GM19438 (cell line): ENCODE measurements around the gene HAUS2.
A peak's percentile ranks its signal among the peaks of the same experiment; 100 is the strongest.
"Not testable (repeated sequence)": the region's sequence is repeated elsewhere in the genome, so short reads cannot be mapped to it uniquely, and the experiment has no call there.

ENCODE experiments used
- ATAC-seq: cut with Tn5 transposase; IDR thresholded peaks from one replicate; pipeline ENCODE4 v1.9.1; 2021; ENCODE audit warnings: low read depth; ENCODE audit not compliant: unreplicated experiment

HAUS2 gene

DNA sequence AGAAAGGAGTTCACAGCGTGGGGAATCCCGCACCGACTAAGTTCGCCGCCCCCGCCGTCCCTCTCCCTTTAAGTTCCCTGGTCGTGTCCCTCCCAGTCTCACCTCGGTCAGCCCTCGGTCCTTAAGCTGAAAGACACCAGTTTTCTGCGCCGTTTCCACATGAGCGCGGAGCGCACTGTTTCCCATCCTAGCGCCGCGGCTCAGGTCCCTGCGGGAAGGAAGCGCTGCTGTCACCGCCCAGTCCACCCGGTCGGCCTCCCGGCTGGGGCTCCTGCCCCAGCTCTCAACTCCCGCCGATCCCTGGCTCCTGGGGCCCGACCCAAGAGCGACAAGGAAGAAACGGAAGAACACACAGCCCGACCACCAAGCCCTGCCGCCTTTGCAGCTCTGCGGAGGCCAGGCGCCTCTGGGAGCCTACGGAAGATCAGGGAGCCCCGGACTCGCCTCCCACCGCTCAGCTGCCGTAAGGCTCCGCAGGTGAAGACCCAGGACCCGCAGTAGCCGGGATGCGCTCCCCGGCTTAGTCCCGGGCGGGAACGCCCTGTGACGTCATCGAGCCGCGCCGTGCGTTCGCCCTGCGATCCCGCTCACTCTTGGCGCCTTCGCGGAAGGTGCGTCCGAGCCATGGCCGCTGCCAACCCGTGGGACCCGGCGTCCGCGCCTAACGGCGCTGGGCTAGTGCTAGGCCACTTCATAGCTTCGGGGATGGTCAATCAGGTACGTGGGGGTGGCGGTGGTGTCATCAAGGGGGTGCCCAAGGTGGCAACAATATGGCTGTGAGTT lies at the start of gene HAUS2, which contains the start of gene LRRC57:
TSS of gene HAUS2 (plus strand) at position 590 of the 783 bp plus-strand sequence. CDS start at position 625, 35 bp downstream.
TSS of gene LRRC57 (minus strand) at position 545 of the 783 bp plus-strand sequence. CDS start at position 186, 359 bp downstream.
- peak; percentile 74 for ATAC-seq

DNA sequence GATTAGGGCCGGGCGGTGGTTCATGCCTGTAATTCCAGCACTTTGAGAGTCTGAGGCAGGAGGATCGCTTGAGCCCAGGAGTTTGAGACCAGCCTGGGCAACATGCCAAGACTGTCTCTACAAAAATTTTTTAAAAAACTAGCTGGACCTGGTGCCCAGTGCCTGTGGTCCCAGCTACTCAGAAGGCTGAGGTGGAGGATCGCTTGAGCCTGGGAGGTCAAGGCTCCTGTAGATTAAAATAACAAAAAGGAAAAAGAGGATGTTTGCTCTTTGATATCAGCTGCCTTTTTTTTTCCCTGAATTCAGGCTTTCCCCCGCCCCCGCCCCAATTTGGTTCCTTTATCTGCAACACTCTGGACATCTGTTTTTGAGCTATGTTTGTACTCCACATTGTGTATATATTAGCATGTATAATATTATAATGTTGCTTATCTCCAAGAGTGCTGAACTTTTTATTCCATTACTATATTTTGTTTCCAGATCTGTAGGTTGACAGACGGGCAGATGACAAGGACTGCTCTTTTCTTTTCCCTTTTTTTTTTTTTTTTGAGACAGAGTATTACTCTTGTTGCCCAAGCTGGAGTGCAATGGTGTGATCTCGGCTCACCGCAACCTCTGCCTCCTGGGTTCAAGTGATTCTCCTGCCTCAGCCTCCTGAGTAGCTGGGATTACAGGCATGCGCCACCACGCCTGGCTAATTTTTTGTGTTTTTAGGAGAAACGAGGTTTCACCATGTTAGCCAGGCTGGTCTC lies 48.6 kb upstream of the HAUS2 start:
- ATAC-seq: no peak

DNA sequence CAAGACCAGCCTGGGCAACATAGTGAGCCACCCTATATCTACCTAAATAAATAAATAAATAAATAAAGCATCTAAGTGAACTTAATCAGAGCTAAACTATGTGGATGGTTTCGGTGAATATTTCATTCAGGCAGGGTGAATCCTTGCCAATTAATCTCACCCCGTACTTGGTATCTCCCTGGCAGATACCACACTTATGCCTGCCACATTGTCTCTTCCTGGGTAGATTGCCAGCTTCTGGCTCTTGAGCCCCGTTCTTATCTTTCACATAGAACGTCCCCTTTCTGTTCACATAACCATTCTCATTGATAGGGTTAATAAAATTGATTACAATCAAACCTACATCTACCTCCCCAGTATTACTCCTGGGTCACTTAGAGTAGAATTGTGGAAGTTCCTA lies 46.2 kb upstream of the HAUS2 start:
- ATAC-seq: no peak

DNA sequence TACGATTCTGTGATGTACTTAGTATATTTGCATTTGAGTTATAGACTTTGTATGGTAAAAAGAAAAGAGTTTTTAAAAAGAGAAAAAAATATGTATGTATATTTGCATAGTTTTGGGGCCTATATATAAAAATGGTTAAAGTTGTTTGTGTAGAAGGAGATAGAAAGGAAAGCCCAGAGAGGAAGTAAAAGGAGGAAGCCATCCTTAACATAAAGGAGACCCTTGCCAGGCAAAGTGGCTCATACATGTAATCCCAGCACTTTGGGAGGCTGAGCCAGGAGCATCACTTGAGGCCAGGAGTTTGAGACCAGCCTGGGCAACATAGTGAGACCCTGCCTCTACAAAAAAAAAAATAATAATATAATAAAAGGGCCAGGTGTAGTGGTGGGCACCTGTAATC lies 44.8 kb upstream of the HAUS2 start:
- ATAC-seq: no peak

DNA sequence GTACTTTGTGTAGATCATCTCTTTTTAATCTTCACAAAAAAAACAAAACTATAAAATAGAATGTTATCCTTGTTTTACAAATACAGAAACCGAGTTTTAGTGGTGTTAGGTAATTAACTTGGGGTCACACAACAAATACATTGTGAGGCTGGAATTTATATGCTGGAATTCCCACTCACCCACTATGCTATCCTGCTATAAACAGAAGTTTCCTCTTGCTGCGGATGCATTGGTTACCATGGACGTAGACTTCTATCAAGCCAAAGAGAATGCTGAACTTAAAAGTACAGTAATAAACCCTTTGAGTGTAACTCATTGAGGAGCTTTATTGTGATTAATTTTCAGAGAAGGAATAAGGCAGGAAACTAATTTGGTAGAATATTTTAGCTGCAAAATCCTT lies 44.0 kb upstream of the HAUS2 start:
- no peak for ATAC-seq

DNA sequence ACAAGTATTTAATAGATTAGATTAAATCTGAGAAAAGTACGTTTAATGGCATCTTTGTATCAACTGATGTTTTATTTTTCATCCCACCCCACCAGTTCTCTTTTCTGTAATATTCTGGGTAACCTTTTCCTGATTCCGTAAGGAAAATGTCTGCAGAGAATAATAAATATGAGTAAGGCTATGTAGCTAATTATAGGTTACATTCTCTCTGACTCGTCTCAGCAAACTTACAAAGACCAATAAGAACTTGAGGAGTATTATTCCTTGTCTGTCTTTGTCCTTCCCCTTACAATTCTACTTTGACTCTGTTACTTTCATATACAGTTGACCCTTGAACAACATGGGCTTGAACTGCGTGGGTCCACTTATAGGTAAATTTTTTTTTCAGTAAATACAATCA lies 41.1 kb upstream of the HAUS2 start:
- no peak for ATAC-seq

DNA sequence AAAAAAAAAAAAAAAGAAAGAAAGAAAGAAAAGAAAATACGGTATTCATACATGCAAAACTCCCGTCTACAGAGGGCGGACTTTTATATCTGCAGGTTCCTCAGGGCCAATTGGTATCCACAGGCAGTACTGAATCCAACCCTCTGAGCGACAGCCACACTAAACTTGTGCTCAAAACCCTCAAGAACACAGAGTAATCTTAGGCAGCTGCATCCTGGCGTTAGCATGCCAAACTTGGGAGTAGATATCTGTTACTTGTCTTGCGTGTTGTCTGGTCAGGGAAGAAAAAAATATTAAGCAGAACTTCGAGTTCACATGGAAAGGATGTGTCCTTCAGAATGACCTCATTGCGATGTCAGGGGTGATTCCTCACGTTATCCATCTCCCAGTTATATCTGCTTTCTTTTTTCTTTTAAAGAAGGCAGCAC lies 40.4 kb upstream of the HAUS2 start:
- ATAC-seq: no peak

DNA sequence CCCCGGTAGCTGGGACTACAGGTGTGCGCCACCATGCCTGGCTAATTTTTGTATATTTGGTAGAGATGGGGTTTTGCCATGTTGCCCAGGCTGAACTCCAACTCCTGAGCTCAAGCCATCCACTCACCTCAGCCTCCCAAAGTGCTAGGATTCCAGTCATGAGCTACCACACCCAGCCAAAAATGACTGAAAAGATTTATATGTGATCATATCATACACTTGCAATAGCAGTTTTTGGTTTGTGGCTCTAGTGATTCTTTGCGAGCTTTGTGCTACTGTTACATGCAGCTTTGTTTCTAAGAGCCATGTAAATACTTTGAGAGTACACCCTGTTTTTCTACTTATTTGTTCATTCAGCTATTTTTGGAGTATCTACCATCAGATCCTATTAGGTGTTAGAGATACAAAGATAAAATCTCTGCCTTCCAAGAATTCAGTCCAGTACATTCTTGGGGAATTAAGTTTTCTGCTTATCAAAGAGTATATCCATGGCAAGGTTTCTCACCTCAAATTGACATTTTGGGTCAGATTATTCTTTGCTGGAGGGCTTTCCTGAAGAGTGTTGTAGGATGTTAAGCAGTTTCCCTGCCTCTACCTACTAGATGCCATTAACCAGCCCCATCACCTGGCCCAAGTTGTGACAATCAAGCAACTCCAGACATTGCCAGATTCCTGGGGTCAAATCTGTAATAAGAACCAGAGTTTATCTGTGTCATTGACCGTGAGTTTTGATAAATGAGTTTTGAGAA lies 38.2 kb upstream of the HAUS2 start:
- no peak for ATAC-seq

DNA sequence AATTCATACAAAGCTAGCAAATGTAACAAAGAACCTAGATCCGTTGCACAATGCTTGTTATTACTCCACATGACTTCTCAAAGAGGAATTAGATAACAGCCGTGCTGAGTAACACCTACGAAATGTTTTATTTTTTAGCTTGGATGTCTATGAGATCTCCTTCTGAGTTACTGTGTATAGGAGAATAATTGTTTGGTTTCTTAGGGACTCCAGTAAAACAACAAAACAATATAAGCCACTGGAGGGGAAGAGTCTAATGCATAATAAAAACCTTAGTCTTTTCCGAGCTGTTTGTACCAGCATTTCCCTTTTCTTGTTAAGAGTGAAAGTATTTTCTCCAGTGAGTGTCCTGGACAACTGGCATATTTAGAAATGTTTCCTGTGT lies 37.6 kb upstream of the HAUS2 start:
- ATAC-seq: no peak

DNA sequence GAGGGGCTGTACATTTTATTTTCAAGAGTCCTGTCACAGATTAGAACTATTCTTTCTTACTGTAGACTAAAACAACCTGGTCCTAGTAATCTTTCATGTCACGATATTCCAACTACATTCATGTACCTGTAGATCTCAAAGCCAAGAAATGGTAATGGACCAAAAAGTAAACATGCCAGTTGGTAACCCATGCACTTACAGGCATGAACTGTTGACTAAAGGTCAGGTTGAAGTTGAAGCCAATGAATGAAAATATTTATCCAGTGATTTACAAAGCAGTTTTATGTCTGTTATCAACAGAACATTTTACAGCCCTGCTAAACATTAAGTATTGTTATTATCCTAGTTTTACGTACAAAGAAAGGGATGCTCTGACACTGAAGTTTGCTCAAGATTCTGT lies 25.3 kb upstream of the HAUS2 start:
- ATAC-seq: no peak

DNA sequence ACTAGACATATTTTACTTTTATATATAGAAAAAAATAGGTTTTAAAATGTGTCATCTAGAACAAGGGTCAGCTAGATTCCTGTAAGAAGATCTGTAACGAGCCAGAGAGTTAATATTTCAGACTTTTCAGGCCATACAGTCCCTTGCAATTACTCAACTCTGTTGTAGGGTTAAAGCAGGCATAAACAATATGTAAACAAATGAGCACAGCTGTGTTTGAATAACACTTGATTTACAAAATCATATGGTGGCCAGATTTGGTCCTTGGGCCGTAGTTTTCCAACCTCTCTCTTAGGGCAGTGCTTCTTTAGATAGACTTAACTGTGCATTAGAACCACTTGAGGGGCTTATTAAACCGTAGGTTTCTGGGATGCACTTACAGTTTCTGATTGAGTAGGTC lies 19.7 kb upstream of the HAUS2 start:
- no peak for ATAC-seq

DNA sequence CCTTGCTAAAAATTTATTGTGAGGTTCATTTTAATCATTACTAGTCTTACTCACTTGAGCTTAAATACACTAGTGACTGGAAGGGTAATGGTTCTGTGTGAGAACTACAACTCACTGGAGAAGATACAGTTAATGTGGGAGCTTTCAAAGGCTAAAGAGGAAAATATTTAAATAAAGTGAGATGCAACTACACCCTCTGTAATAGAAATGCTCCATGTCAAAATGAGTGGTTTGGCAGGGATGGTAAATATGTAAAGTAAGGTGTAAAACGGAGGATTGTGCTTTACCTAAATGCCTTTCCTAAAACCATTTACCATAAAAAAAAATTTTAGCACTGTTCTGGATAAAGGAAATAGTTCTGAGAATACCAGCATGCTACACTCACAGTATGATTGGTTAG lies 15.4 kb upstream of the HAUS2 start:
- ATAC-seq: no peak

DNA sequence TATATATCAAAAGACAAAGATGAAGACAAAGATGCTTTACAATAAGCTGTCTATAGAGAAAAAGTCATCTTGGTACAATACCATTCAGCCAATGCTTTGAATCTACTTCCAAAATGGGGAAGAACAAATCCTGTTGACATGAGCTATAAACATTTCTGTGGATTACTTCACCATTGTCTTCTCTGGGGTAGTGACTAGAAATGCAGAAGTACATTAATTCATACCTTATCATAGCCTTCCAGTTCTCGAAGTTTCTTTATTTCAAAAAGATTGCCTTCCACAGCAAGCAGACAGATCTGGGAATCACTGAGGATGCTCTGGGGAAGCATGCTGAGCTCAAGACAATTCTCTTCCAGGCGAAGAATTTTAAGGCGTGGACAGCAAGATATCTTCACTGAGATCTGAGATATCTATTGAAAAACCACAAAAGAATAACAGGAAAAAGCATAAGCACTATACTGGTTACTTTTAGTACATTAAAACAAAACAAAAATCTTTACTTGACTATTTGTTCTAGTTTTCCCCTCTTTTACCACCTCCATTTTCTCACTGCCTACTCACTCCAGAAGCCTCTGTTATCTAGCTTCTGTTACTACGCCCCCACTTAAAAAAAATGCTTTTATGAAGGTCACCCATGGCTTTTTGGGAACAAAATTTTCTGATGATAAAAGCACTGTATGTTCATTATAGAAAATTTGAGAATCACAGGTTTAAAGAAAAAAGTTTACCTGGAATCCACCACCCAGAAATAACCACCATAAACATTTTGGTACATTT lies 3.6 kb upstream of the HAUS2 start:
- no peak for ATAC-seq

DNA sequence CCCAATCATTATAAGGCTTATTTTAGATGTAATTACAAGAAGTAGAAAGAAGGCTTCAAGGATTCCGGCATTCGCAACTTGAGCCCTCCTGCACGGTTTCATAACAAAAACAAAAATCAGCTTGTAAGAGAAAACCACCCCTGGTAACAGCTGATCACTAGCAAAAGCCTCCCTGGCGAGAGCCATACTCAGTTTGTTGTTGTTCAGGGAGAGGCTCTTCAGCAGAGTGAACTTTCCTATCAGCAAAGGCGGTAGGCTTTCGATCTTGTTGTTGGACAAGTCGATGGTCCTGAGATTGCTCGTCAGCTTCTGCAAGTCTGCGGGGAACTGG lies 755 bp upstream of the HAUS2 start:
- peak; percentile 21 for ATAC-seq

DNA sequence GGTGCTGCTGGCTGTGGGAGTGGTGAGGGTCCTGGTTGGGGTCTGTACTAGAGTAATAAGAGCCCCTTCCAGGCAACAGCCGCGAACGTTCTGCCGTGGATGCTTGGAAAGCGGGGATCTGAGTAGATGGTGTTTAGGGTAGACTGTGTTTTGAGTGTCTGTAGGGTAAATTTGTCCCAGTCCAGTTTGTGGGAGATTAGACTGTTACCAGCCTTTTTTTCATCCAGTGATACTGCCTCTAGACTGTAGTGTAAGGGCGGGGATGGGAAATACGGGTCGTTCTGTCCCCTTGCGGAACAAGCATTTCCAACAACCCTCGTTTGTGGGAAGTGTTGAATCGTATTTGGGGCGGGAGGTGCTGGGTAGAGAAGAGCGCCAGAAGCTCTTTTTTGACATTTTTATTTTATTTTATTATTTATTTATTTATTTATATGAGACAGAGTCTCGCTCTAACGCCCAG lies 424 bp downstream of the HAUS2 start:
- ATAC-seq: peak; percentile 37

DNA sequence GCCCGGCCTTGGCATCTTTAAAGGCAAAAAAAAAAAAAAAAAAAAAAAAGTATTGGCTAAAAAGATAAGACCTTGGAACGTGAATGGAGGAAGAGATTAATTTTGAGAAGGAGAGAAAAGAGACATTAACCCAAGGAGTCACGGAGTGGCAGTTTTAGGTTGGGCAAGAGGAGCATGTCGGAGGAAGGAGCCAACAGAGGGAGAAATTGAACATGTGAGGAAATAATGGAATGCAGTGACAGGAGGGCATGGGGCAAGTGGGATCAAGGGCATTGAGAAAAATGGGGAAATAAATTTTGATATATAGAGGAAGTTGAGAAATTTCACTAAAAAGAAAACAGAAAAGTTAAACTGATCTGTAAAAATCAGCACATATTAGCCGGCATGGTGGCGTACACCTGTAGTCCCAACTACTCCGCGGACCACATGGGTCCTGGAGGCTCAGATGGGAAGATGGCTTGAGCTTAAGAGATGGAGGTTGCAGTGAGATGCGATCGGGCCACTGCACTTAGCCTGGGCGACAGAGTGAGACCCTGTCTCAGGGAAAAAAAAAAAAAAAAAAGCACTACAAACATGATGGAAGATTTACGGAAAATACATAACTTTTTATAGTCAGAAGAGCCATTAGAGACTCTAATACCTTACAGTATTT lies 1.2 kb downstream of the HAUS2 start:
- no peak for ATAC-seq

DNA sequence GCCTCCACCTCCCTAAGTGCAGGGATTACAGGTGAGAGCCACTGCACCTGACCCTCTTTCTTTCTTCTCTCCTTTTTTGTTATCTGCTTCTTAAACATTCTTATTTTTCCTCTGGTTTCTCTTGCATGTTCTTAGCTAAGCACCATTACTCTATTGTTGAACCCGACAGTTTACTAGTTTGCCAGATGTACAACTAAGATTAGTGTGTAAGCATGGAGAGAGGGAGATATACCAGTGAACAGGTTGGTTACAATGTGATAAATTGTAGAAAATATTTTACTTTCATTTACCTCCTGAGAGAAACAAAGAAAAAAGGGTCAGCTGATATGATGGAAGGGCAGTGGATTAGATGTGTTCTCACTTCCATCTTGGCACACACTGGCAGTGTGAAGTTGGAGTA lies 4.9 kb downstream of the HAUS2 start:
- ATAC-seq: no peak

DNA sequence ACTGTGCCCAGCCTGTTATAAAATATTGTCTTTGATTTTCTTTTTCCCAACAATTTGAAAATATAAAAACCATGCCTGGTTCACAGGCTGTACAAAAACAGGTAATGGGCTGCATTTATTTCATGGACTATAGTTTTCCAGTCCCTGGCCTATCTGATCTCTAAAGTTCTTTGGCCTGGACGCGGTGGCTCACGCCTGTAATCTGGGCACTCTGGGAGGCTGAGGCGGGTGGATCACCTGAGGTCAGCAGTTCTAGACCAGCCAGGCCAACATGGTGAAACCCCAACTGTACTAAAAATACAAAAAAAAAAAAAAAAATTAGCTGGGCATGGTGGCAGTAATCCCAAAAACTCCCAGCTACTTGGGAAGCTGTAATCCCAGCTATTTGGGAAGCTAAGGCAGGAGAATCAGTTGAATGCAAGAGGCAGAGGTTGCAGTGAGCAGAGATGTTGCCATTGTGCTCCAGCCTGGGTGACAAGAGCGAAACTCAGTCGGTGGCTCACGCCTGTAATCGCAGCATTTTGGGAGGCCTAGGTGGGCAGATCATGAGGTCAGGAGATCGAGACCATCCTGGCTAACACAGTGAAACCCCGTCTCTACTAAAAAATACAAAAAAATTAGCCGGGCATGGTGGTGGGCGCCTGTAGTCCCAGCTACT lies 8.0 kb downstream of the HAUS2 start:
- not testable (repeated sequence) for ATAC-seq

DNA sequence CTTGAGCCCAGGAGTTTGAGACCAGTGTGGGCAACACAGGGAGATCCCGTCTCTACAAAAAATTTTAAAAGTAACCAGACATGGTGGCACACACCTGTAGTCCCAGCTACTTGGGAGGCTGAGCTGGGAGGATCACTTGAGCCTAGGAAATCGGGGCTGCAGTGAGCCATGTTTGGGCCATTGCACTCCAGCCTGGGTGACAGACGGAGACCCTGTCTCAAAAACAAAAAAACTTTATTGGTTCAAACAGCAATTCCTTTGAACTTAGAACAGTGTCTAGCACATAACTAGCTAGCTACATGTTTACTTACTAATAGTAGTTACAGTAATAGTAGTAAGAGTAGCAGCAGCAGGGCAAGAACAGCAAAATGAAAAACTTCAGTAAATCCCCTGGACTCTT lies 10.1 kb downstream of the HAUS2 start:
- ATAC-seq: no peak
